Measurements from ENCODE around the gene ACBD4. TPM values are rescaled to one million over a fixed set of nuclear protein-coding genes. Genes with fewer than 3 reads are reported as not detected.
"Not testable (repeated sequence)": the region's sequence is repeated elsewhere in the genome, so short reads cannot be mapped to it uniquely, and the experiment has no call there.

The ACBD4 gene
- total RNA-seq, 1 donor from 2014 or later, result 18.9 TPM

DNA sequence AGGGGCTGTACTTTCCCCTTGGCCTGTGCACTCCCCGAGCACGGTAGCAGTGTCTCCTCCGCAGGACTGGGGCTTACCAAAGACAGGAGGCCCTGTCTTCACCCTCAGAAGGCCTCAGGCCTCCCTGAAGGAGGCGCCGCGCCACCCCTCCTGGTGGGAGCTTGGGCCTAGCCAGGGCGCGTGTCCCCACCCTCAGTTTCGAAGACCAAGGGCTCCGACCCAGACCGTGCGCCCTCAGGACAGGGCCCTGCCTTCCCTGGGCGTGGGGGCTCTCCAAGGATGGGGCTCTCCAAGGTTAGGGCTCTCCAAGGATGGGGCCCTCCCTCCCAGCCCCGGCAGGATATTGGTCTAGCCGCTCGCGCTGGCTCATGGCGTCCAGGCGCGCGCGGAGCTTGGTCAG is 14.9 kb upstream of the ACBD4 start:
- Histone ChIP-seq H3K4me1 (peaks cover 28% of the 10 kb centered on the region), H3K27ac (no peak overlapping the region), H3K4me3 (no peak overlapping the region), H3K27me3 (no peaks in the 10 kb centered on the region), H3K9me3 (no peaks in the 10 kb centered on the region), H3K36me3 (peaks cover 0 to 15% of the 10 kb centered on the region in 2 donors)
- no peak for DNase-seq (ENCODE audit: extremely low spot score in 2 of 2)
- TF ChIP-seq POLR2A (IDR thresholded peaks at IDR 0.05) (no peak), POLR2AphosphoS5 (IDR thresholded peaks at IDR 0.05; ENCODE audit: insufficient read depth in 1 of 2, low read depth in 1 of 2) (no peak)
- TF ChIP-seq, protein P1, sequence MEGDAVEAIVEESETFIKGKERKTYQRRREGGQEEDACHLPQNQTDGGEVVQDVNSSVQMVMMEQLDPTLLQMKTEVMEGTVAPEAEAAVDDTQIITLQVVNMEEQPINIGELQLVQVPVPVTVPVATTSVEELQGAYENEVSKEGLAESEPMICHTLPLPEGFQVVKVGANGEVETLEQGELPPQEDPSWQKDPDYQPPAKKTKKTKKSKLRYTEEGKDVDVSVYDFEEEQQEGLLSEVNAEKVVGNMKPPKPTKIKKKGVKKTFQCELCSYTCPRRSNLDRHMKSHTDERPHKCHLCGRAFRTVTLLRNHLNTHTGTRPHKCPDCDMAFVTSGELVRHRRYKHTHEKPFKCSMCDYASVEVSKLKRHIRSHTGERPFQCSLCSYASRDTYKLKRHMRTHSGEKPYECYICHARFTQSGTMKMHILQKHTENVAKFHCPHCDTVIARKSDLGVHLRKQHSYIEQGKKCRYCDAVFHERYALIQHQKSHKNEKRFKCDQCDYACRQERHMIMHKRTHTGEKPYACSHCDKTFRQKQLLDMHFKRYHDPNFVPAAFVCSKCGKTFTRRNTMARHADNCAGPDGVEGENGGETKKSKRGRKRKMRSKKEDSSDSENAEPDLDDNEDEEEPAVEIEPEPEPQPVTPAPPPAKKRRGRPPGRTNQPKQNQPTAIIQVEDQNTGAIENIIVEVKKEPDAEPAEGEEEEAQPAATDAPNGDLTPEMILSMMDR (IDR thresholded peaks at IDR 0.05), result no peak
- intact Hi-C loops (cut with DNase I), result no loop called here

DNA sequence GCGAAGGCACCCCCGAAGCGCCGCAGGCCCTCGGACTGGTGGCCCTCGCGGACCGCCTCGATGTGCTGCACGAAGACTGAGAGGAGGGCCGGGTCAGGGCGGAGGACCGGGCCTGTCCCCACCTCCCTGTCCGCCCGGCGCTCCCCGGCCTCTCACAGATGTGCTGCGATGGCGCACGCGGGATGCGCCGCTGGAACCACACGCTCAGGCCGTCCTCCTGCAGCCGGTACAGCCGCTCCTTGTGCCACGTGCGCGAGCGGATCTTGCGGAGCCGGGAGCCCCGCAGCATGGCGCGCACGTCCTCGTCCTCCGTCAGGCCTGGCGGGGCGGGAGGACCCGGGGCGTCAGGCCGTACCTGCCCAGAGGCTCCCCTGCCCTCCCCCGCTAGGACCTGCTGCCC is 14.4 kb upstream of the ACBD4 start:
- H3K27me3 ChIP-seq, result no peaks in the 10 kb centered on the region
- DNase-seq (ENCODE audit: extremely low spot score in 2 of 2), result no peak
- no peak overlapping the region for H3K4me3 ChIP-seq
- peaks cover 28% of the 10 kb centered on the region for H3K4me1 ChIP-seq
- no peak overlapping the region for H3K27ac ChIP-seq
- H3K36me3 ChIP-seq, result peaks cover 0 to 15% of the 10 kb centered on the region in 2 donors
- intact Hi-C loops (cut with DNase I), result no loop called here
- H3K9me3 ChIP-seq, result no peaks in the 10 kb centered on the region
- TF ChIP-seq, protein P1 (IDR thresholded peaks at IDR 0.05), result no peak
- TF ChIP-seq POLR2A (IDR thresholded peaks at IDR 0.05) (no peak), POLR2AphosphoS5 (IDR thresholded peaks at IDR 0.05; ENCODE audit: insufficient read depth in 1 of 2, low read depth in 1 of 2) (no peak)

DNA sequence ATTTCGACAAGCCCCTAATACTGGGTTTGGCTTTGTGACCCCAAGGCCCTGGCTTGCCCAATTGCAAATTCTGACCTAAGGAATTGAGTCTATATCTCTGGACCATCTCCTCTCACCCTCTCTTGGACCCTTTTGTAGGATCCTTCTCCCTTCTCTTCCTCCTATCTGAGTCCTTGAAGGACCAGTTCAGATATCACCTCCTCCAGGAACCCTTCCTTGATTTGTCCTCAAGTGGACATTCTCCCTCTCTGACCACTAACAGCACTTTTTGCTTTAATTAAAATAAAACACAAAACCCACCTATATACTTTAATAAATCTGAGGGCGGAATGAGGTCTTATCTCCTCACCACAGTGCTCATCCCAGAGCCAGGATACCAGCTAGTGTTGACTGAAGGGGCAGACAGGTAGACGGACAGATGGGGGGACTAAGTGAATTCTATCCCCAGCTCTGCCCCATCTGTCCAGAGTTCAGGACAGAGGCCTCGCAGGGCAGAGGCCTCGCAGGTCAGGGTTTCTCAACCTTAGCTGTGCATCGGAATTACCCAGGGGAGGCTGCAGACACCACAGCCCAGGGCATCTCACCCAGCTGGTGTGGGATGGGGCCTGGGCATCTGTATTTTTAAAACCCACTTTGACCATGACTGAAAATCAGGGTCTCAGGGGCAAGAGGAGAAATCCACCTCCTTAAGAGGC is 12.3 kb upstream of the ACBD4 start:
- no peak for DNase-seq (ENCODE audit: extremely low spot score in 2 of 2)
- peaks cover 44% of the 10 kb centered on the region for H3K4me1 ChIP-seq
- intact Hi-C loops (cut with DNase I), result no loop called here
- H3K9me3 ChIP-seq, result no peaks in the 10 kb centered on the region
- no peak overlapping the region for H3K4me3 ChIP-seq
- no peaks in the 10 kb centered on the region for H3K27me3 ChIP-seq
- H3K27ac ChIP-seq, result peak overlapping the region; percentile 88
- TF ChIP-seq POLR2A (IDR thresholded peaks at IDR 0.05), result no peak
- TF ChIP-seq, protein P1 (IDR thresholded peaks at IDR 0.05), result no peak
- TF ChIP-seq POLR2AphosphoS5 (IDR thresholded peaks at IDR 0.05; ENCODE audit: insufficient read depth in 1 of 2, low read depth in 1 of 2), result no peak
- H3K36me3 ChIP-seq, result peaks cover 0 to 9% of the 10 kb centered on the region in 2 donors

DNA sequence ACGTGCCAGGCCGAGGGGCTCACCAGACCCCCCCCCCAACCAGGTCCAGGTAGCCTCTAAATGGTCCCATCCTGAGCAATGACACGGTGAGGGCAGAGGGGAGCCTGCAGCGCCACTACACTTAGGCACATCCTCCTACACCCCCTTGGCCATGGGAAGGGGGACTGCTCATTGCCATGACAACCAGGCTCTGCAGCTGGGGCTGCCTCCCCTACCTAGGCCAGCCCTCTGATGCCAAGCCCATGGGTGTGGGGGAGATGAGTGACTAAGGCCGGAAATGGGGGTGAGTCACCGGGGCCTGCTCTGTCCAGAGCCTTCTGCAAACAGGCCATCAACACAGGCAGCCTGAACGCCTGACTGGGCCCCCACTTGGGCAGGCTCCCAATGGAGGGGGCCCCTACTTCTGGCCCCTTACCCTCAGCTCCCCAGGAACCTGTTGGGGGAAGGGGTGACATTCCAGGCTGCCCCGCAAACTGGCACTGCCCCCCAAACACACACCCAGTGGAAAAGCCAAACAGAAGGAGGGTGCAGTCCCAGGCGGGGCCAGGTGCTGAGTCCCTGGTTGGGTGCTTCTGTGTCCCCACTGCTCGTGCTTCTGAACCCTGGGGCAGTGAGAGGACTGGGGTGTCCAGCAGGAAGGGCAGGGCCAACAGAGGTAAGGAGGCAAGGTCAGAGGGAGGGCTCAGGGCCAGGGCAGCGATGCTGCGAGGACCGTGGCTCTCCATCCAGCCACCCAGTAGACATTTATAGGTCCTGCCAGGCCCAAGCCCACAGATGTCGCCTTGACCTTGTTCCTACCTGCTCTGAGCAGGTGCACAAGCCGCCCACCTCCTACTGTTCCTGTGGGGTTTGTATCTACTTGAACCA is 11.3 kb upstream of the ACBD4 start:
- H3K4me1 ChIP-seq, result peaks cover 54% of the 10 kb centered on the region
- H3K9me3 ChIP-seq, result no peaks in the 10 kb centered on the region
- peaks cover 0 to 1% of the 10 kb centered on the region in 2 donors for H3K36me3 ChIP-seq
- TF ChIP-seq, protein P1 (IDR thresholded peaks at IDR 0.05), result no peak
- peak in 1 of 2 donors; percentile 68 for TF ChIP-seq POLR2AphosphoS5 (IDR thresholded peaks at IDR 0.05; ENCODE audit: insufficient read depth in 1 of 2, low read depth in 1 of 2)
- intact Hi-C loops (cut with DNase I), result no loop called here
- peak overlapping the region; percentile 88 for H3K27ac ChIP-seq
- H3K4me3 ChIP-seq, result no peak overlapping the region
- H3K27me3 ChIP-seq, result no peaks in the 10 kb centered on the region
- no peak for DNase-seq (ENCODE audit: extremely low spot score in 2 of 2)

DNA sequence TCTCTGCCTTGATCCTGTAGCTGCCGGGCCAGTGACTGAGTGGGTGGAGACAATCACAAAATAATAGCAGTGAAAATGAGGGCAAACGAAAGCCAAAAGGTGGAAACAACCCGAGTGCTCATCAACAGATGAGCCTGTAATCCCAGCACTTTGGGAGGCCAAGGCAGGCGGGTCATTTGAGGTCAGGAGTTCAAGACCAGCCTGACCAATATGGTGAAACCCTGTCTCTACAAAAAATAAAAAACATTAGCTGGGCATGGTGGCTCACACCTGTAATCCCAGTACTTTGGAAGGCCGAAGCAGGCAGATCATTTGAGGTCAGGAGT is 10.7 kb upstream of the ACBD4 start:
- H3K36me3 ChIP-seq; H3K4me3 ChIP-seq; DNase-seq (ENCODE audit: extremely low spot score in 2 of 2); intact Hi-C loops (cut with DNase I); H3K9me3 ChIP-seq; H3K27me3 ChIP-seq: not testable (repeated sequence)
- H3K27ac ChIP-seq, result peak overlapping the region; percentile 88
- peaks cover 60% of the 10 kb centered on the region for H3K4me1 ChIP-seq

Measured in vagina (tissue), 2 donors.